HS-5 (cell line): ENCODE measurements around the gene CEP152.
"Not testable (repeated sequence)": the region's sequence is repeated elsewhere in the genome, so short reads cannot be mapped to it uniquely, and the experiment has no call there.

Experiments used
- DNase-seq: peaks from one replicate; pipeline ENCODE4 v3.0.0-alpha.2; 2012; ENCODE audit warnings: low read depth

CEP152 gene, protein sequence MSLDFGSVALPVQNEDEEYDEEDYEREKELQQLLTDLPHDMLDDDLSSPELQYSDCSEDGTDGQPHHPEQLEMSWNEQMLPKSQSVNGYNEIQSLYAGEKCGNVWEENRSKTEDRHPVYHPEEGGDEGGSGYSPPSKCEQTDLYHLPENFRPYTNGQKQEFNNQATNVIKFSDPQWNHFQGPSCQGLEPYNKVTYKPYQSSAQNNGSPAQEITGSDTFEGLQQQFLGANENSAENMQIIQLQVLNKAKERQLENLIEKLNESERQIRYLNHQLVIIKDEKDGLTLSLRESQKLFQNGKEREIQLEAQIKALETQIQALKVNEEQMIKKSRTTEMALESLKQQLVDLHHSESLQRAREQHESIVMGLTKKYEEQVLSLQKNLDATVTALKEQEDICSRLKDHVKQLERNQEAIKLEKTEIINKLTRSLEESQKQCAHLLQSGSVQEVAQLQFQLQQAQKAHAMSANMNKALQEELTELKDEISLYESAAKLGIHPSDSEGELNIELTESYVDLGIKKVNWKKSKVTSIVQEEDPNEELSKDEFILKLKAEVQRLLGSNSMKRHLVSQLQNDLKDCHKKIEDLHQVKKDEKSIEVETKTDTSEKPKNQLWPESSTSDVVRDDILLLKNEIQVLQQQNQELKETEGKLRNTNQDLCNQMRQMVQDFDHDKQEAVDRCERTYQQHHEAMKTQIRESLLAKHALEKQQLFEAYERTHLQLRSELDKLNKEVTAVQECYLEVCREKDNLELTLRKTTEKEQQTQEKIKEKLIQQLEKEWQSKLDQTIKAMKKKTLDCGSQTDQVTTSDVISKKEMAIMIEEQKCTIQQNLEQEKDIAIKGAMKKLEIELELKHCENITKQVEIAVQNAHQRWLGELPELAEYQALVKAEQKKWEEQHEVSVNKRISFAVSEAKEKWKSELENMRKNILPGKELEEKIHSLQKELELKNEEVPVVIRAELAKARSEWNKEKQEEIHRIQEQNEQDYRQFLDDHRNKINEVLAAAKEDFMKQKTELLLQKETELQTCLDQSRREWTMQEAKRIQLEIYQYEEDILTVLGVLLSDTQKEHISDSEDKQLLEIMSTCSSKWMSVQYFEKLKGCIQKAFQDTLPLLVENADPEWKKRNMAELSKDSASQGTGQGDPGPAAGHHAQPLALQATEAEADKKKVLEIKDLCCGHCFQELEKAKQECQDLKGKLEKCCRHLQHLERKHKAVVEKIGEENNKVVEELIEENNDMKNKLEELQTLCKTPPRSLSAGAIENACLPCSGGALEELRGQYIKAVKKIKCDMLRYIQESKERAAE (N-terminal part only)

GRCh38 chr15:48810414-48811324 is at the start of gene CEP152:
Gene CEP152, minus strand, starts transcription at chr15:48811069. Its CDS starts 5,420 bp downstream, at chr15:48805649.
- peak; percentile 96 for DNase-seq

GRCh38 chr15:48859426-48859825 is 48.6 kb upstream of the CEP152 start:
- DNase-seq, result no peak

DNA sequence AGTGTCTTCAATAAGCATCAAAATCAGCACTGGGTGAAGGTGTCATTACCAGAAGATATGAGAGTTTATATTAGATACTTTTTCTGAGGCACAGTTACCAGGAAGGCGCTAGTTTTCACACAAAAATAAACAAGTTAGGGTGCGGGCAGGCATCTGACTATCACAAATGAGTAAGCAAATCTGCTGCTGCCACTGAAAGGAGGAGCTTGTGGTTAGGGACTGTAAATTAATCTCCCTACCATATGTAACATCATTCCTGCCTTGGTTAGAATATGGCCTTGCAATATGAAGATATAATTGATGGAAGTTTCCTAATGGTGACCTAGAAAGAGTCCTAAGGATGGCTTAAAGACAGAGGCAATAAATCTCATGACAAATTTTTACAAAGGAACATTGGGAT is 47.5 kb upstream of the CEP152 start:
- DNase-seq, result no peak

DNA sequence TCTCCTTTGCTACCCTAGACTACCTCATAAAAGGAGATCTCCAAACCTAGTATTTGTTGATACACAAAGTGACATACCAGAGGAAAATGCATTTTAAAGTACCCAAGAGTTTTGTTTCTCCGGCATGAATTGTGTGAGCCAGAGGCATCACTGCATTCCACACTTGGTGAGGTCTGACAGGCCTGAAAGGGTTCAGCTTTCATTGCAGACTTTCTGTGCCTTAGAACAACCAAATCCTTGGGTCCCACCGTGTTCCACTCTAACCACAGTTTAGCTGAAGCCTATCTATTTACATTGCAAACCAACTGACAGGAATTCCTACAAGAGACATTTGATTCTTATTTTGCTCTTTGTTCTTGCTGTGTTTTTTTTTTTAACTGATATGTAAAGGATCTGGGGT is 46.1 kb upstream of the CEP152 start:
- no peak for DNase-seq

GRCh38 chr15:48855501-48856440 is 44.9 kb upstream of the CEP152 start:
- no peak for DNase-seq

GRCh38 chr15:48854434-48854833 is 43.6 kb upstream of the CEP152 start:
- not testable (repeated sequence) for DNase-seq

GRCh38 chr15:48851956-48852355 is 41.1 kb upstream of the CEP152 start:
- DNase-seq, result no peak

- DNase-seq, result no peak
Observed at GRCh38 chr15:48850648-48851047, 39.8 kb upstream of the CEP152 start.

DNA sequence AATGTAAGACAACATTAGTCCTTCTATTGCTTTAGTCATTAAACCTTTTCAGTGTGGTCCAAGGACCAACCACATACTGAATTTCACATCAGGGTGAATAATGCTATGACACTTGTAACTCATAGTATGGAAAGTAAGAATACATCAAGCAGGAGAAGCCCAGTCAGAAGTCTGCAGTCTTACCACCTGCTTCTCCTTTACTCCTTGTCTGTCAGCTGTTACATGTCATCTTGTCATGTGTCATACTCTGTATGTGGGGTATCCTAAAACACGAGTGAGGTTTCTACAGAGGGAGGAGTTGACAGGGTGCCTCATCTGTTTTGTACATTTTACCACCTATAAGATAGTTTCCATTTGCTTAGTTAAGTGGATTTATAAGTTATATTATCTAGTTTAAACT is 34.3 kb upstream of the CEP152 start:
- DNase-seq, result no peak

DNA sequence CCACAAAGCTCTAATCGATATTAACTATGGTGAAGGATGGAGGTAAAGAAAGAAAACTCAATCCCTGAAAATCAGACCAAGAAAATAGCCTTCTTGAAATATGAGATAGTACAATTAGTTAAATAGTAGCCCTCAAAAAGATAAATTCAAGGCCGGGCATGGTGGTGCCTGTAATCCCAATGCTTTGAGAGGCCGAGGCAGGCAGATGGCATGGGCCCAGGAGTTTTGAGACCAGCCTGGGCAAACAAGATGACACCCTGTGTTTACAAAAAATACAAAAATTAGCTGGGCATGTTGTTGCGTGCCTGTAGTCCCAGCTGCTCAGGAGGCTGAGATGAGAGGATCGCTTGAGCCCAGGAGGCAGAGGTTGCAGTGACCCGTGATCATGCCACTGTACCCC is 31.6 kb upstream of the CEP152 start:
- DNase-seq, result no peak

GRCh38 chr15:48834756-48835155 is 23.9 kb upstream of the CEP152 start:
- DNase-seq, result no peak

GRCh38 chr15:48833526-48834239 is 22.8 kb upstream of the CEP152 start:
- no peak for DNase-seq

- no peak for DNase-seq
Observed at GRCh38 chr15:48832648-48833047, 21.8 kb upstream of the CEP152 start.

DNA sequence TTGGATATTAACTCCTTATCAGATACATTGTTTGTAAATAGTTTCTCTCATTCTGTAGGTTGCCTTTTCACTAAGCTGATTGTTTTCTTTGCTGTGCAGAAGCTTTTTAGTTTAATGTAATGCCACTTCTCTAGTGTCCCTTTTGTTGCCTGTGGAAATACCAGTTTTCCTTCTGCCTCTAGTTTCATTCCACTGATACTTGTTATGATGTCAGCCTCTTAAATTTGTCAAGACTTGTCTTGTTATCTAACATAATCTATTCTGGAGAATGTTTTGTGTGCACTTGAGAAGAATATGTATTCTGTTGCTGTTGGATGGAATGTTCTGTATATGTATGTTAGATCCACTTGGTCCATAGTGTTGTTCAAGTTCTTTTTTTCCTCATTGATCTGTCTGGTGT is 18.0 kb upstream of the CEP152 start:
- DNase-seq, result no peak

DNA sequence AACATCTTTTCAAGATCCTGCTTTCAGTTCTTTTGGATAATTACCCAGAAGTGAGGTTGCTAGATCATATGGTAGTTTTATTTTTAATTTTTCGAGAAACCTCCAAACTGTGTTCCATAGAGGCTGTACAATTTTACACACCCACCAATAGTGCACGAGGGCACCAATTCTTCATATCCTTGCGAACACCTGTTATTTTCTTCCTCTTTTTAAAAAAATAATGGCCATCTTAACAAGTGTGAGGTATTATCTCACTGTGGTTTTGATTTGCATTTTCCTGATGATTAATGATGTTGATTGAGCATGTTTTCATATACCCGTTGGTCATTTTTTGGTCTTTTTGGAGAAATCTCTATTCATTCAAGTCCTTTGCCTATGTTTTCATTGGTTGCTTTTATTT is 17.6 kb upstream of the CEP152 start:
- DNase-seq, result no peak

DNA sequence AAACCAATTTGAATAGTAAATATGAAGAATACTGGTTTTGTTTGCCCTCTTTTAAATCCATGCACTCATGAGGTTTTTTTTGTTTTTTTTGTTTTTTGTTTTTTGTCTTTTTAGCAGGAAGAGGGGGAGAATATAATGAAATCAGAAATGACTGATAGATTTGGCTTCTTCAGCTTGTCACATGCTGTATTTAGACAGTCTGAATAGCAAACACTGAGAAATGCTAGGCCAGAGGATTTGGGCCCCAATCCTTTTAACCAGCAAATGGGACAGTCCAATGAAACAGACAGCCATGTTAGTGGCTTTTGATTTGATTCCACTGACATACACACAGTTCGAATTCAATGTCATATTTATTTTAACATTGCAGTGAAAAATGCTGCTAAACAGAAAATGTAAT is 14.2 kb upstream of the CEP152 start:
- no peak for DNase-seq

- no peak for DNase-seq
Observed at GRCh38 chr15:48823706-48824105, 12.8 kb upstream of the CEP152 start.

DNA sequence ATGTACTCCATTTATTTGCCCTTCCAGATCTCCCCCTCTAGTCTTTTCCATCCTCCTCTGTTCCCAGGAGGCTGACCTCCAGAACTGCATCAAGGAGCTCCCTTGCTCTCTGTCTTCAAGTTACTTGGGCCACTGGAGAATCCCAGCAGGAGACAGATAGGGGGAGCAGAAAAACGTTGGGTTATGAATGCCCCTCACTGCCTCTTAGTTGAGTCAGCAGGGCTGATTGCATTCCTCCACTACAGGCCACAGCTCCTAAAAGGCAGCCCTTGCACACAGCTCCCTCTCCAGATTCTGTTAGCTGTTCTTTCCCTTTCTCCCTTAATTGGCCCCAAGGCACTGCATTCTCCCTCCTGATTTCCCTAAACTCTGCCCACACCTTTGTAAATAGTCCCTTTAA is 12.4 kb upstream of the CEP152 start:
- DNase-seq, result no peak

DNA sequence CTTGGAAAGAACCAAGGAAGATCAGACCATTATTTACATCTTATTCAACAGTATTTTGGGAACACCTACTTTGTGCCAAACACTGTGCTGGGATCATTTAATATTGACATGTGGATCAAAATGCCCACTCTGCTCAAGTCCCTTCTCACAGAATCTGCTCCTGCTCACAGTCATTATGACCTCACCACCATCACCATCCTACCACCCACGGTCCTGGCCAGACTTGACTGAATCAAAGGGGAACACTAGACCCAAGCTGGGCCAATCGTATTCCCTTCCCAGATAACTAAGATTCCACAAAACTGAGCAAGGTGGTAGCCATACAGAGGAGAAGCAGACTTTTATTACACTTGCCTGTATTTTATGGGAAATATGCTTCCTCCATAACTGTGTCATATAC is 3.4 kb upstream of the CEP152 start:
- DNase-seq, result no peak
